ENCODE data around the gene CAST.

CAST gene

GRCh38 chr5:96750110-96750822, 88.1 kb downstream of the CAST start:
- no peak for DNase-seq

GRCh38 chr5:96751203-96752169, 89.3 kb downstream of the CAST start:
- no peak for DNase-seq

GRCh38 chr5:96752341-96753016, 90.3 kb downstream of the CAST start:
- DNase-seq = peak; percentile 82

- no peak for DNase-seq
Measured at GRCh38 chr5:96753017-96753397, 90.8 kb downstream of the CAST start.

GRCh38 chr5:96753848-96754247, 91.7 kb downstream of the CAST start:
- peak; percentile 33 for DNase-seq

- DNase-seq = no peak
Measured at GRCh38 chr5:96755851-96756250, 93.7 kb downstream of the CAST start.

GRCh38 chr5:96756985-96757384, 94.8 kb downstream of the CAST start:
- no peak for DNase-seq

- no peak for DNase-seq
Measured at GRCh38 chr5:96758621-96759020, 96.4 kb downstream of the CAST start.

- DNase-seq = no peak
Measured at GRCh38 chr5:96761618-96762017, 99.4 kb downstream of the CAST start.

GRCh38 chr5:96763026-96763425, 100.8 kb downstream of the CAST start:
- DNase-seq = peak; percentile 62

- DNase-seq = no peak
Measured at GRCh38 chr5:96765043-96765442, 102.9 kb downstream of the CAST start.

- no peak for DNase-seq
Measured at GRCh38 chr5:96768708-96769251, 106.6 kb downstream of the CAST start.

- DNase-seq = no peak
Measured at GRCh38 chr5:96771395-96771794, 109.2 kb downstream of the CAST start.

- peak; percentile 24 for DNase-seq
Measured at GRCh38 chr5:96772111-96772510, 109.9 kb downstream of the CAST start.

- DNase-seq = no peak
Measured at GRCh38 chr5:96772542-96772941, 110.4 kb downstream of the CAST start.

GRCh38 chr5:96775050-96775449, 112.9 kb downstream of the CAST start:
- no peak for DNase-seq

GRCh38 chr5:96775689-96776088, 113.5 kb downstream of the CAST start:
- DNase-seq = no peak

GRCh38 chr5:96776621-96777020, 114.4 kb downstream of the CAST start:
- no peak for DNase-seq

GRCh38 chr5:96778409-96778808, 116.2 kb downstream of the CAST start:
- no peak for DNase-seq

GRCh38 chr5:96780626-96781025, 118.5 kb downstream of the CAST start:
- DNase-seq = no peak

GRCh38 chr5:96781031-96781971, 119.1 kb downstream of the CAST start:
- no peak for DNase-seq

- DNase-seq = no peak
Measured at GRCh38 chr5:96783326-96783725, 121.2 kb downstream of the CAST start.

Measured in NCI-H82 (cell line).